BJ (cell line): ENCODE results near the gene BNIP3. TPM values are rescaled to one million over a fixed set of nuclear protein-coding genes. Genes with fewer than 3 reads are reported as not detected.

Source experiments
- CTCF ChIA-PET: fragments of 350-600 bp; formaldehyde crosslinking; extraction: SDS; loops from one replicate; lab custom pipeline; 2021; ENCODE audit warnings: antibody characterized with exemption, inconsistent platforms; lab: Yijun Ruan, JAX
- POLR2A ChIA-PET: fragments of 300-600 bp; sonication (Branson Sonifier 250); formaldehyde crosslinking; extraction: SDS; loops from one replicate; lab custom pipeline; 2021; ENCODE audit warnings: antibody characterized with exemption; lab: Charles Lee
- DNase-seq: peaks from one replicate; pipeline ENCODE4 v3.0.0-alpha.2; 2011; ENCODE audit warnings: low read depth
- H3K27me3 ChIP-seq: 2 replicates; pipeline ENCODE4 v1.6.0; 2011; ENCODE audit warnings: low read length; ENCODE audit not compliant: control insufficient read depth, insufficient read depth
- H3K36me3 ChIP-seq: 2 replicates; pipeline ENCODE4 v1.5.1; 2011; ENCODE audit warnings: low read length; ENCODE audit not compliant: control insufficient read depth, insufficient read depth
- H3K4me3 ChIP-seq: 2 replicates; pipeline ENCODE4 v1.5.1; 2011; ENCODE audit warnings: low read depth, mild to moderate bottlenecking, control low read depth, low read length
- CTCF ChIP-seq: IDR thresholded peaks from 2 replicates; pipeline ENCODE4 v1.5.1; 2011; ENCODE audit warnings: low read depth, mild to moderate bottlenecking, control low read depth, inconsistent platforms, low read length, moderate library complexity; ENCODE audit not compliant: insufficient read depth
- polyA plus RNA-seq: library from polyadenylated mRNA; depleted of rRNA; stranded (reverse); fragments of >200 nt; gene quantifications from 2 replicates; pipeline ENCODE4 v1.2.3, GENCODE V29; 2011

BNIP3 gene
- polyA plus RNA-seq, 1 experiment: 89.1 TPM

- ChIA-PET CTCF (no interaction called here), POLR2A (no interaction called here)
- TF ChIP-seq CTCF: no peak
- Histone ChIP-seq H3K36me3 (no peaks in the 10 kb centered on the region; the same call in 1 of the 2 replicates), H3K27me3 (no peaks in the 10 kb centered on the region), H3K4me3 (no peak overlapping the region)
- no peak for DNase-seq
These were observed 54.8 kb downstream of the BNIP3 start for GRCh38 chr10:131926743-131927595.

- TF ChIP-seq CTCF: no peak
- no peak for DNase-seq
- ChIA-PET POLR2A (no interaction called here), CTCF (no interaction called here)
- no peak overlapping the region for H3K4me3 ChIP-seq
- no peaks in the 10 kb centered on the region; the same call in 1 of the 2 replicates for H3K36me3 ChIP-seq
- H3K27me3 ChIP-seq: no peaks in the 10 kb centered on the region
These were observed 55.5 kb downstream of the BNIP3 start for GRCh38 chr10:131926253-131926652.

GRCh38 chr10:131925716-131926115 is 56.0 kb downstream of the BNIP3 start:
- POLR2A ChIA-PET: no interaction called here
- Histone ChIP-seq H3K27me3 (no peaks in the 10 kb centered on the region), H3K36me3 (no peaks in the 10 kb centered on the region; the same call in 1 of the 2 replicates), H3K4me3 (no peak overlapping the region)
- CTCF ChIA-PET: no interaction called here
- TF ChIP-seq CTCF: no peak
- DNase-seq: no peak

- TF ChIP-seq CTCF: no peak
- ChIA-PET POLR2A (no interaction called here), CTCF (no interaction called here)
- no peaks in the 10 kb centered on the region for H3K27me3 ChIP-seq
- DNase-seq: no peak
- H3K36me3 ChIP-seq: no peaks in the 10 kb centered on the region; the same call in 1 of the 2 replicates
- no peak overlapping the region for H3K4me3 ChIP-seq
These were observed 56.6 kb downstream of the BNIP3 start for GRCh38 chr10:131925011-131925649.

- TF ChIP-seq CTCF: no peak
- Histone ChIP-seq H3K27me3 (no peaks in the 10 kb centered on the region), H3K4me3 (no peak overlapping the region), H3K36me3 (no peaks in the 10 kb centered on the region; the same call in 1 of the 2 replicates)
- ChIA-PET CTCF (interaction anchor here (1.0 to 1.1 kb wide), 2 partner anchors 50 to 100 kb away, joined by 3 read pairs; no protein-coding TSS in a partner anchor), POLR2A (no interaction called here)
- DNase-seq: no peak
These were observed 58.5 kb downstream of the BNIP3 start for GRCh38 chr10:131923038-131923756.
